ENCODE data around the gene SPAG7. TPM values are rescaled to one million over a fixed set of nuclear protein-coding genes. Genes with fewer than 3 reads are reported as not detected.

The SPAG7 gene, protein sequence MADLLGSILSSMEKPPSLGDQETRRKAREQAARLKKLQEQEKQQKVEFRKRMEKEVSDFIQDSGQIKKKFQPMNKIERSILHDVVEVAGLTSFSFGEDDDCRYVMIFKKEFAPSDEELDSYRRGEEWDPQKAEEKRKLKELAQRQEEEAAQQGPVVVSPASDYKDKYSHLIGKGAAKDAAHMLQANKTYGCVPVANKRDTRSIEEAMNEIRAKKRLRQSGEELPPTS
- total RNA-seq, result 21.1 TPM

DNA sequence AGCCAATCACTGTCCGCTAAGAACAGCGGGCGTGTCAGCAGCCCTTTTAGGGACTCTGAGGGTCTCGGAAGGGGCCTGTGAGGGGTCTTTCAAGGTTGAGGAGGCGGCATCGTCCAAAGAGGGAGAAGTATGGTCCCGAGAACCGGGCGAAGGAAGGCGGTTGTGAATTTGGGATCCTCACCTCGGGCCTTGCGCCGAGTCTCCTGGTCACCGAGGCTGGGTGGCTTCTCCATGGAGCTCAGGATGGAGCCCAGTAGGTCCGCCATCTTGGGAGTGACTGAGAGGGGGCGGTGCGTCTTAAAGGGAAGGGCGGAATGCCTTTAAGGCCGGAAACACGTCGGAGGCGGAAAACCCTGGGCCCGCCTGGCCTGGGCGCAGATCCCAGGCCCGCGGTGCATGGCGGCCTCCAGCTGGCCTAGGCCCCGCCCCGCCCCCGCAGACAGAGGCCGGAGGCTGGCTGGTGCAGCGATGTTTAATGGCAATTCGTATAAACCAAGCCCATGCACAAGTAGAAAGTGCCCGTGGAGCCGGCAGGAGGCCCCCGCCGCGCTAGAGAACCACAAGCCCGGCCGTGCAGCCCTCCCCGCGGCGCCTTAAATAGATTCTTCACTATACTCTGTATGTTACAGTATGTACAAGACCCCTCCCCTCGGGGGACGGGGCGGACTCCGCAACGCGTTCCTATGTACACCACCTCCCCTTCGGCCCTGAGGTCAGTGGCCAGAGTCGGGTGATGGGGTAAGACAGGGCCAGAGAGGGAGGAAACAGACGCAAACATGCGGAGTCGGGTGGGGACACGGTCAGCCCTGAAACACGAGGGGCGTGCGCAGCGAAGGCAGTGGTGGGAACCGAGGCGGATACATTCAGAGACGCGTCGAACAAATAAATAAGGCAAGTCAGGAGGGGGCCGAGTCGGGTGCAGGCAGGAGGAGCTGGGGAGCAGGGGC lies at the start of gene SPAG7:
Gene SPAG7, minus strand, starts transcription at position 279 of the 947 bp plus-strand sequence. Its CDS starts 13 bp downstream, at position 266.
- peak; percentile 95 for DNase-seq

DNA sequence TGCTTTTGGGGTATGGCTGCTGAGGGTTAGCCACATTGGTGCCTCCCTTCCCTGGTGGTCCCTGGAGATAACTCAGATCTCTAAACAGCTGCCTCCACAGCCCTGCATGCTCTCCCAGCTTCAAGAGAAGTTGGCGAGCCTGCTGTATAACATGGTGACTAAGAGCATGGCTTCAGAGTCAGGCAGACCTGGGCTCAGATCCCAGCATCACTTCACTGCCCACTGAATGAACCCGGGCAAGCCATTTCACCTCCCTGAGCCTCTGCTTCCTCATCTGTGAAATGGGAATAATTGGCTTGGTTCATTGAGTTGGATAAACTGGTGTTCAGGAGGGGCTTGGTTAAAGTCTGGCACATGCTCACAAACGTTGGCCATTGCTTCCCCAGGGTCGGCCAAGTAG lies 46.7 kb upstream of the SPAG7 start:
- DNase-seq, result no peak

DNA sequence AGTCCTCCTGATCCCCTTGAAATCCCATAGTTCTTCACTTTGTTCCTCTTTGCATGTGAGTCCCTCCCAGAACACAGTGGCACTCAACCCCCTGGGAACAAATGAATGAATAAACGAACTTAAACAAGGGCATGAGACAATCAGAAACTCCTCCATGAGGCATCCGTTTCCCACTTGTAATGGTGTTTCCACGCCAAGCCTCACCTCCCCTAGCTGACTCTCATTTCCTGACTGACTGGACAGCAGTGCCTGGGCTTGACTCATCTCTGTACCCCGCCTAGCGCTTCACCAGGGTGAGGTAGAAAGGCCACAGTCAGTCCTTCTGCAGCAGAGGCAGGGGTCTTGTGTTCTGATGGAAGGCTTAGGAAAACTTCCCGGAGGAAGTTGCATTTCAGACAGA lies 44.3 kb upstream of the SPAG7 start:
- DNase-seq, result no peak

DNA sequence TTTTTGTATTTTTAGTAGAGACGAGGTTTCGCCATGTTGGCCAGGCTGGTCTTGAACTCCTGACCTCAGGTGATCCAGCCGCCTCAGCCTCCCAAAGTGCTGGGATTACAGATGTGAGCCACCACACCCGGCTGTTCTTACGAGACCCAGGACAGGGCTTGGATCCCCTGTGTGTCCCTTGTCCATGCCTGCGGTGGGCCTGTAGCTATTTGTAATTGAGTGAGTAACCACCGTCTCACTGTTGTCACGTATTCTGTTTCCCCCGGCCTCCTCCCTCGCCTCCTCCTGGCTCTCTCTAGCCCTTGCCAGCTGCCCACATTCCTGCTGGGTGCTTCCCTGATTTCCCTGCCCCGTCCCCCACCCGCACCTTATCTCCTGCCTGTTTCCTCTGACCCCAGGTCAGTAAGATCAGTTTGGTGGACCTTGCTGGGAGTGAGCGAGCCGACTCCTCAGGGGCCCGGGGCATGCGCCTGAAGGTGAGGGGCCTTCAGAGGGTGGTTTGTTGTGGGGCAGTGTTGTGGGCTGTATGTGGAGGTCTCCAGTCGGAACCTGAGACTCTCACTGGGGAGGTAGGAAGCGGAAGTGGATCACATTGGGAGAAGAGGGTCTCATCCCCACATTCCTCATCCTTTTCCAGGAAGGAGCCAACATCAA lies 35.7 kb upstream of the SPAG7 start:
- no peak for DNase-seq

DNA sequence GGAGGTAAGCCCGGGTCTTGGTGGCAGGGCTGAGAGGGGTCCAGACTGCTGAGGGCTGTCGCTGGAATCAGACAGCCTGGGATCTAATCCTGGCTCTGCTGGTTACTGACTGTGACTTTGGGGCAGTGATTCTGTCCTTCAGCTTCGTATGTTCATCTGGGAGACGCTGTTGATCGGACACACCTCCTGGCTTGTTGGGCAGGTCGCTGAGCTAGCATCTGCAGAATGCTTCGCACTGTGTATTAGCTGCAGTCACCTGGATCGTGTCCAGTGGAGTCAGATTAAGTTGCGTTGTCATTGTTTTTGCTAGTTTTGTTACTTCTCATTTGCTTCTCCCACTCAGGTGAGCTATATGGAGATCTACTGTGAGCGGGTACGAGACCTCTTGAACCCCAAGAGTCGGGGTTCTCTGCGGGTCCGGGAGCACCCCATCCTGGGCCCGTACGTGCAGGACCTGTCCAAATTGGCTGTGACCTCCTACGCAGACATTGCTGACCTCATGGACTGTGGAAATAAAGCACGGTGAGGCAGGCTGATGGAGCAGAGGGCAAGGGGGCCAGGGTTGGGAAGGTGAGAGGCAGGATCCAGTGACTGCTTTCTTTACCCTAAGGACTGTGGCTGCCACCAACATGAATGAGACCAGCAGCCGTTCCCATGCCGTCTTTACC lies 34.6 kb upstream of the SPAG7 start:
- no peak for DNase-seq

DNA sequence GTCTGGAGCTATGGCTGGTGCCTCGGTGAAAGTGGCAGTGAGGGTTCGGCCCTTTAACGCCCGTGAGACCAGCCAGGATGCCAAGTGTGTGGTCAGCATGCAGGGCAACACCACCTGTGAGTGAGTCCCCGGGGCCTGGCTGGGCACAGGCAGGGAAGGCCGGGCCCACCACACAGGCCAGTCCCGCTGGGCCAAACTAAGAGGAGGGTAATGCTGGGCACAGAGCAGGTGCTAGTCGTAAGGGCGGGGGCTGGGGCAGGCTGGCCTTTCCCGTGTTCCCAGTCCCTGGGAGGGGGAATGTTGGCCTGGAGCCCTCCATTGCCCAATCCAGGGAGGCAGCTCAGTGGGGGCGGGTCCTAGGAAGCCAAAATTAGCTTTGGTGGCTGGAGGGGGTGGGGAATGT lies 32.6 kb upstream of the SPAG7 start:
- no peak for DNase-seq

DNA sequence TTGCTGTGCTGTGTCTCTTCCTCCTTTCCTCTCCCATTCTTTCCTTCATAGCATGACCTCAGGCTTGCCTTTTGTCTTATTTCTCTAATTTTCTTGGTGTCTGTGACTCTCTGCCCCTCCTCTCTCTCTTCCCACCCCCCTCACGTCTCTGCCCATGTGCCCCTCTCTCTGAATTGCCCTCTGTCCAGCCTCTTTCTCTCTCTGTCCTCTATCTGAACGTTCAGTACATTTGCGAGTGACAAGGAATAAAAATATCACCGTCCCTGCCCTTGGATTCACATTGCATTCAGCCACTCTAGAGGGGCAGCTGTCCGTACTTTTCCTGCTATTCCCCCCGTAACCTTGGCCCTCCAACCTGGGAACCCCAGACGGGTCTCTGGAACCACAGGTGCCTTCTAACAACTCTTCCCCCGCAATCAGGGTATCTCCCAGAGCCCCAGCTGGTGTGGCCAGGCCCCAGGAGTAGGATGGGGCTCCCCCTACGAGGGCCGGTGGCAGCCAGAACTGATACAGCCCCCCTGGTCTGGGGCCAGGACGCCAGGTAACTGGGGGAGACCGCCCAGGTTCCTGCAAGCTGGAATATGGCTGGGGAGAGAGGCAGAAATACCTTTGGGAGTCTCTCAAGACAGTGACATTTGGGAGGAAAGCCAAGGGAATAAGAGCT lies 31.9 kb upstream of the SPAG7 start:
- no peak for DNase-seq

DNA sequence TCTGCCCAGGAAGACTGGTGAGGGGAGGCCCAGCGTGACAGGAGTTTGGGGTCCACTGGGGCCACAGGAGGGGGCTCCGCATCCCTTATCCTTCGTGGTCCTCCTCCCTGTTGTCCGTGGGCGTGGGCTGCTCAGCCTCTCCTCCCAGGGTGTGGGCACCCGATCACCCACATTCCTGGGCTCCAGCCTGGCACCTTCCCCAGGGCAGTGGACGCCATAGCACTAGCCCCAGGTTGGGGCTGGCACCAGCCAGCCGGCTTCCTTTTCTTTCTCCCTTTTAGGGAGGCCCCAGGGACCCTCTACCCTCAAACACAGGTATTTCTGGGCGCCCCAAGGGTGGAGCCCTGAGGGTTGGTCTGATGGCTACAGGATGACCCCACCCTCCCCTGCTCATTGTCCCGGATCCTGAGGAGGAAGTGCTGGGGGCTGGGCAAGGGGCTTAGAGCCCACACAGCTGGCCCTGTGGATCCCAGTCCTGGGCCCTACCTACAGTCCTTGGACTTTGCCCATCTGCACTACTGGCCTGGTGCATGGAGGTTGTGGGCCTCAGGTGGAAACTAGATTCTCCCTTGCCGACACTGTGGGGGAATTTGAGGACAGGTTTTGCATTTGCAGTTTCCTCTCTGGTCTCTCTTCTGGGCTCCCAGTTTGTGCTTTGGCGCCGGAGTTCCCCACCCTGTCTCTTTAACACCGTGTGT lies 31.3 kb upstream of the SPAG7 start:
- no peak for DNase-seq

DNA sequence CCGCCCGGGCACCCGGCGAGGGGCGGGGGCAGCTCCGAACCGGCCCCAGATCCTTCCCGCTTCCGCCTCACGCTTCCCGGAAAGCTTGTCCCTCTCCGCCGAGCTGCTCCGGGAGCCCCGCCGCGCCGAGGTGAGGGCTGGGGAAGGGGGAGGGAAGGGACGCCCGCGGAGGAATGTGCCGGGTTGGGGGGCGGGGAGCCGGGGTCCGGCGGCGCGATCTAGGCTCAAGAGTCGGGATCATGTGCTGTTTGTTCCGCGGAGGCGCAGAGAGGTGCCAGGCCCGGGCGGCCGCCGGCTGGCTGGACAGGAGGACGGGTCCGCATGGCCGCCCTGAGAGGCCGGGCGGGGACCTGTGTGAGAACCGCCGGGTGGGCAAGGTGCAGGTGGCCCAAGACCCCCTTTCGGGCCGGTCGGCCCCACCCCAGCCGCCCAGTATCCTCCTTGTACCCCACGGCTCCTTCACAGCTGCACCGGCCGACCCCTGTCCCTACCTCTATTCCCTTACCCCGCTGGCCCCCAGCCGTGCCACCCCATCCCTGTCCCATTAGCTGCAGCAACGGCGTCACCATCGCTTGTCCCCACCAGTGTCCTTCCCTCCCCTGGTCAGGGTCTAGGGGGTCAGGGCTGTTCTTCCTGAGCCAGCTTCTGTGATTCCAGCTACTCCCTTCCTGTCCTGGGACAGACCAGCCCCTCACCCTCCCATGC lies 30.6 kb upstream of the SPAG7 start:
- DNase-seq, result no peak

DNA sequence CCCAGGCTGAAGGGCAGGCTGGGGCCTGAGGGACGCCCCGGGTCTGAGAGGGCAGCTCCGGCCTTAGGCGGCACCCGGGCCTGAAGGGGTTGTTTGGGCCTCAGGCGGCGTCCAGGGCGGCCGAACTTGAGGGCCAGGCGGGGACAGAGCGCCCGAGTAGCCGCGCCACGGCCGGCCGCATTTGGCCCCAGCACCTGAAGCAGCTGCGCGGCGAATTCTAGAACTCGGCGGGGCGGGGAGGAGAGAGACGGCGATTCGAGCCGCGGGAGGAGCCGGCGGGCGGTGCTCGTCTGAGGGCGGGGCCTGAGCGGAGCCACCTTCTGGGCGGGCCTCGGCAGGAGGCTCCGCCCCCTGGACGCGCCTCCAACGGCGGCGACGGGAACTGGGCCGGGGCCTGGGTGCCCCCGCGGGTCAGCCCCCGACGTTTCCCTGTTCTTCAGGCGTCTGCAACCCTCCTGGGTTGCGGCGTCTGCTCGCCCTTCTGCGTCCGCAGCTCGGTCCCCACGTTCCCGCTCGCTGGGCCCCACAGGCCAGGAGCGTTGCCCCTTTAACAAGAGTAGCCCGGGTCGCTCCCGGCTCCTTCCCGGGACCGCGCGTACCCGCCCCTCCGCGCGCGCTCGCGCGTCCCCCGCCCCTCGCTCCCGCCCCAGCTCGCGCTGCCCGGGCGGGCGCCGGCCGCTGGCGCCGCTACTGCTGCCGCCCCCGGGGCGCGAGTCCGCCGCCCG lies 29.8 kb upstream of the SPAG7 start, which contains the start of the genes INCA1 and KIF1C:
Gene INCA1, minus strand, starts transcription at position 221 of the 725 bp plus-strand sequence. CDS start 3,085 bp downstream, outside the sequence.
Gene KIF1C, plus strand, starts transcription at position 649 of the 725 bp plus-strand sequence. CDS start 2,297 bp downstream, outside the sequence.
- DNase-seq, result peak; percentile 88

DNA sequence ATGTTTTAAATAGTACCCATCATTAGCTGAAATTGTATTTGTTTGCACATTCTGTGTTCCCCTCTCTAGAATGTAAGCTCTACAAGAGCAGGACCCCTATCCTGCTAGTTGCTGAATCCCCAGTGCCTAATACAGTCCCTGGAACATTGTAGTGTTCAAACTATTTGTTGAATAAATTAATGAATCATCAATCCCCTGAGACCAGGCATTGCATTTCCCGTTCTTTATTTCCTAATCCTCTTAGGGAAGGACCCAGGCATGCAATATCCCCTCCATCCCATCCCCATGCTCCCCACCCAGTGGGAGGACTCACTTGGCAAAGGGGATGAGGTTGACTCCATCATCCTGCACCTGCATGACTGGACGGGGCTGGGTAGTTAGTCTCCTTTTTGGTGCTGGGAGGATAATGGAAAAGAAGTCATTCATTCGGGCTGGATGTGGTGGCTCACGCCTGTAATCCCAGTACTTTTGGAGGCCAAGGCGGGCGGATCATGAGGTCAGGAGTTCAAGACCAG lies 26.5 kb upstream of the SPAG7 start:
- no peak for DNase-seq

DNA sequence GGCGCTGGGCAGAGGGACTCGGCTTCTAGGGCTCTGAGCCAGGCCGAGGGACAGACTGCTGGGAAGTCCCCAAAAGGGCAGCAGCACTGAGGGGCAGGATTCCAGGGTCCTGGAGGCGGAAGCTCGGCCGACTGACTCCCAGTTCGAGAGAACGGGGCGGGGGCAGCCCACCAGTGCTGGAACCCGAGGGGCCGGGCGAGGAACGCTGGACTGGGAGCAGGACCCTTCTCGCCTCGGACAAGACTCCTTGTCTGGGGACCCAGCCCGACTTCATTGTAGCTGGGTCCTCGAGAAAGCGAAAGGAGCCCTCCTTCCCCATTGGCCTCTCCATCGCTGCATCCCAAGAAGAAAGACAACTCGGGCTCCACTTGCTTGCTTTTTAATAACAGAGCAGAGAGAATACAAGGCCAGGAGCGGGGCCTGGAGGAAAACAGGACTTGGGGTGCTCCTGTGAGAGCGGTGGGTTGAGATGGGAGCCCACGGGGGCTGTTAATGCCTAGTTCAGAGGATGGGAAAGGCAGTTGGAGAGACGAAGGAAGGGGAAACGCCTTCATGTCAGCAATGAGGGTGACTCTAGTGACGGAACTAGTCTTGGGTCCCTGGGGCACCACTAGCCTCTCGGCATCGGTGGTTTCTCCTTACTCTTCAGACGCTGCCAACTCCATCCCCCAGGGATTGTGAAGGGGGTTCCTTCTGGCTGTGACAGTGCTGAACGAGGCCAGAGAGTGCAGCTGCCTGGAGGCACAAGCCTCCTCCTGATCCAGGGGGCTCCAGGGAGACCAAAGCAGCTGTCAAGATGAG lies 20.4 kb upstream of the SPAG7 start:
- no peak for DNase-seq

DNA sequence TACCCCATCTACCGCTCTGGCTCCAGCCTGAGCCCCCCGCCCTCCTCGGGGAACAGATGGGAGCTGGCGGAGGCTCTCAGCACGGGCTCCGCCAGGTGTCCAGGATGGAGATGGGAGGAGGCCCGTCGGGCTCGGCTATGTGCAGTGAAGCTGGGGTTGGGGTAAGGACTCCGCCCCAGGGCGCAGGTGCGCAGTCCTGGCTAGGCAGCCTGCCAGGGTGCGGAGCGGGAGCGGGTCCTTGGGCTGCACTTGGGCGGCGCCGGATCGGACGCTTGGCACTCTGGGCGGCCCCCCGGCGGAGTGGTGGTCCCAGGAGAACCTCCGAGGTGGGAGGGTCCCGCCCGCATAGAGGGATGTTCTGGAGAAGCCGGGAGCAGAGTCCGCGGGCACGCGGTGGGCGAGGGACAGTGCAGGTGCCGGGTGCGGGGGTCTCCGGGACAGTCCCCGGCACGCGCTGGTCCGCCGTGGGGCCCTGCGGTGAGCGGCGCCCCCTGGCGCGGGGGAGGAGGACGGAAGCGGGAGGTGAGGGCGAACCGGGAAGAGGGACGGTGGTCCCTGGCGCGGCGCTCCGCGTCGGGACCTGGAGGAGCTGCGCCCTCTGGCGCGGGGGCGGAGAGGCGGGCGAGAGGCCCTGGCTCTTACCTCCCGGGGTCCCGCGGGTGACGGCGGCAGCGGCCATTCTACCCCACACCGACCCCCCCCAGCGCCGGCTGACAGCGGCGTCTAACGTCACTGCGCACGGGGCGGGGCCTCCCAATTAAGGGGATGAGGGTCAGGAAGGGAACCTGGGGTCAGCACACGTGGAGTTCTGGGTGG lies 19.5 kb upstream of the SPAG7 start, which contains the start of gene CAMTA2:
Gene CAMTA2, minus strand, starts transcription at position 725 of the 816 bp plus-strand sequence. CDS start 1,453 bp downstream, outside the sequence.
- peak; percentile 83 for DNase-seq

DNA sequence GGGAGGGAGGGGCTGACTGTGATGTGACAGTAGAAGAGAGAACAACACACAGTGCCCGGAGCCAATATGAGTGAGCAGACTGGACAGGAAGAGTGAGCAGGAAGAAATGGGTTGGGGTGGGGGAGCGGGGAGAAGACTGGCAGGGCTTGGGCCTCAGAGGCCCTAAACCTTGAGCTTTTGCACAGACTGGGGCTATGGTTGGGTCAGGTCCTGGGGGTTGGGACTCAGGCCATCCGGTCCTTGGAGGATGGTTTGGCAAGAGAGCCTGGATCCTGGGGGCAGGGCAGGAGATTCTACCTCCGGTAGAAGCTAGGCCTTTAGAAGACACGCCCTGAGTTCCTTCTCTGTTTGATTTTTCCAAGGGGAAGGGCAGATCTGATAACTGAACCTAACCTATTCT lies 18.8 kb upstream of the SPAG7 start:
- no peak for DNase-seq

DNA sequence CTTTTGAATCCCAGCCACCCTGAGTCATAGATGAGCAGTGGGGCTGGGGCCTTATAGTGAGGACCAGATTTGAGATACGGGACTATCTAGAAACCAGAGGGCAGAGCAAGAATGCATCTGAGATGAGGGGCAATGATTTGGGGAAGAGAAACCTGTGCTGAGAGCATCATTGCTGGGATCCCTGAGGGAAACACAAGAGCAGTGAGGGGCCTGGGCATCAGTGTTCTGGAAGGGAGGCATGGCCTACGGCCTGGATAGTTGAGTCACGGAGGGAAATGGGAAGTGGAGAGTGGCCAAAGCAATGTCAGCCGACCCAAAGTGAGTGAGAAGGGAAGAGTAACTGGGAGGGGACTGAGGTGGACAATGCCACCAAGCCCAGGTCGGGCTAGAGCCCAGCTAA lies 14.7 kb upstream of the SPAG7 start:
- no peak for DNase-seq

DNA sequence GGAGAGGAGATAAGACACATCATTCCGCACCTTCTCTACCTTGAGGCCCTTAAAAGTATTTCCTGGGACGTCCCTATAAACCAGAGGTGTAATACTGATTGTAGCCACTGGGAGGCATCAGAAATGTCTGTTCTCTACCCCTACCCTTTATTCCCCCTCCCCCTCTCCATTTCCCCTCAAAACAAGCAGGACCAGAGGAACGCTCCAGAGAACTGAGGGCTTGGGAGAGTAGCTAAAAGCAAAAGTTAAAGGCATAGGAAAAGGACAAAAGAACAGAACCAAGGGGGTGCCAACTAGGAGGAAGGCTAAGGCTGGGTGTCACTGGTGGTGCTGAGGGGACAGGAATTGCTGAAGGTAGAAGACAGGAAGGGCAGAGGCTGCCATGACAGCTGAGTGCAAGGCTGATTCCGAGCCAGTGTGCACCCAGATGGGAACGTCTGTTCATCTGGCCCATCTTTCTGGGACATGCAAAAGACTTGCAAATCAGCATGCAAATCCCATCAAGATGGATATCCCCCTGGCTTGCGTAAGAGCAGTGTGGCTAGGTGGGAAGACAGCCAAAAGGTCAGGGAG lies 13.1 kb upstream of the SPAG7 start:
- no peak for DNase-seq

DNA sequence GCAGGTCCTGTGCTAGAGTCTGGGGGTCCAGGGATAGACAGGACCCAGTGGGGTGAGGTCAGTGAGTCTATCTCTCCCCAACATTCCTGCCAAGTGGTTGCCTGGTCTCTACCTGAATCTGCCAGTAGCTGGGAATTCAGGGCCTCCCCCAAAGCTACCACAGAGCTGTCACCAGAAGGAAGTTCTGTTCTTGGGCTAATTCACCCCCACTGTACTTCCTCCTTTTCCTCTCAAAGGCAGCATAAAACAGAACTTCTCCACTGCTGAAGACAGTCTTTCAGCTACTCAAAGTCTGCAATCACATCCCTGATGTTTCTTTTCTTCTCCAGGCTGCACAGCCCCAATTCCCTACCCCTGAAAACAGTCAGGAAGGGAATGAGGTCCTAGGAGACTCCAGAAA lies 11.1 kb upstream of the SPAG7 start:
- no peak for DNase-seq
